Spleen (tissue), 11 donors: ENCODE results near the gene BSN. TPM values are rescaled to one million over a fixed set of nuclear protein-coding genes. Genes with fewer than 3 reads are reported as not detected.

Experiments used
- DNase-seq: peaks from one replicate; pipeline ENCODE4 v3.0.0-alpha.2; 2020
- H3K27ac ChIP-seq, 8 donors: fragments of 200-600 bp; sonication (generic) in 7 of 8; 1 replicate in 4 of 8; 2 replicates in 4 of 8; pipeline versions ENCODE4 v1.5.0 to v1.8.0; 2016 to 2021; ENCODE audit warnings: inconsistent platforms in 4 of 8, mild to moderate bottlenecking in 4 of 8, moderate library complexity in 1 of 8
- H3K27me3 ChIP-seq, 7 donors: fragments of 200-600 bp; sonication (generic) in 6 of 7; replicated peaks in 1 of 7; 1 replicate in 4 of 7; 2 replicates in 3 of 7; pipeline versions ENCODE4 v1.5.0 to v1.8.0; 2016 to 2021; ENCODE audit warnings: inconsistent platforms in 3 of 7, mild to moderate bottlenecking in 1 of 7
- H3K36me3 ChIP-seq, 6 donors: fragments of 200-600 bp; sonication (generic) in 5 of 6; 1 replicate in 4 of 6; 2 replicates in 2 of 6; pipeline versions ENCODE4 v1.5.0 to v1.8.0; 2016 to 2021; ENCODE audit warnings: inconsistent platforms in 2 of 6
- H3K4me1 ChIP-seq, 6 donors: fragments of 200-600 bp; sonication (generic) in 5 of 6; 1 replicate in 3 of 6; 2 replicates in 3 of 6; pipeline versions ENCODE4 v1.5.0 to v1.8.0; 2016 to 2021; ENCODE audit warnings: inconsistent platforms in 3 of 6
- H3K4me3 ChIP-seq, 8 donors: fragments of 200-600 bp; sonication (generic) in 7 of 8; 1 replicate in 4 of 8; 2 replicates in 4 of 8; pipeline versions ENCODE4 v1.5.0 to v1.8.0; 2016 to 2021; ENCODE audit warnings: inconsistent platforms in 4 of 8, mild to moderate bottlenecking in 4 of 8, moderate library complexity in 2 of 8
- H3K9me3 ChIP-seq, 8 donors: fragments of 200-600 bp; sonication (generic) in 7 of 8; 1 replicate in 4 of 8; 2 replicates in 4 of 8; pipeline versions ENCODE4 v1.5.0 to v1.8.0; 2016 to 2021; ENCODE audit warnings: inconsistent platforms in 4 of 8
- POLR2A ChIP-seq, 3 donors: fragments of 450-650 bp; IDR thresholded peaks; one replicate each; pipeline ENCODE4 v1.5.1; 2017; ENCODE audit warnings: antibody characterized with exemption in 3 of 3, mild to moderate bottlenecking in 1 of 3
- POLR2AphosphoS5 ChIP-seq, 3 donors: sonication (generic); formaldehyde crosslinking; IDR thresholded peaks; one replicate each; pipeline ENCODE4 v1.5.1; 2017; ENCODE audit warnings: antibody characterized with exemption in 3 of 3
- WGBS, 5 donors: extraction: QIAGEN DNeasy Blood & Tissue Kit in 3 of 5; methylation state at CpG; one replicate each; pipeline versions ENCODE4 v1.1.5 to v1.1.7; 2013 to 2018; 5-methylcytosine and 5-hydroxymethylcytosine counted together
- intact Hi-C: fragments of 100-400 bp; cut with DNase I; formaldehyde crosslinking; loops from one replicate; pipeline ENCODE4 v1.15.0; 2023; ENCODE audit warnings: low total_unique reads
- polyA plus RNA-seq, 3 donors: library from polyadenylated mRNA; stranded (reverse); fragments of 200-250 nt; gene quantifications; one replicate each; pipeline ENCODE4 v1.2.1, GENCODE V29; 2013
- total RNA-seq, 7 donors: library from RNA; depleted of rRNA in 3 of 7; stranded (reverse); fragments of >200 nt in 3 of 7; fragmentation: NEBNext Ultra II Directional in 4 of 7; extraction: Animal tissue kit (Norgen Biotek cat#: 25700) in 4 of 7; gene quantifications; one replicate each; pipeline versions ENCODE4 v1.1.0 to v1.2.1, GENCODE V29; 2016 to 2021
- TF ChIP-seq, protein P1 (sequence below), 11 experiments: fragments of 200-600 bp in 7 of 11; fragments of 450-650 bp in 4 of 11; sonication (generic) in 4 of 11; IDR thresholded peaks in 8 of 11; conservative IDR thresholded peaks in 3 of 11; 1 replicate in 7 of 11; 2 replicates in 4 of 11; pipeline versions ENCODE4 v1.4.0 to v1.8.0; 2016 to 2021; ENCODE audit warnings: antibody characterized with exemption in 11 of 11, inconsistent platforms in 4 of 11, mild to moderate bottlenecking in 1 of 11
- donor health status: healthy with polysubstance abuse.
- donor health status: DM: no; HTN: no; CAD: no; lungs with moderate emphysema.
- donor health status: DM: no; HTN: no; CAD: no.
- donor health status: Bipolar disorder and iron deficiency.
- donor health status: healthy.
- donor health status: DM: no; HTN: no; CAD: no.
- donor health status: DM: yes; HTN: yes; CAD: no.

BSN gene
- total and polyA plus RNA-seq, 10 donors = 0.02 to 1.1 (median 0.36) TPM

DNA sequence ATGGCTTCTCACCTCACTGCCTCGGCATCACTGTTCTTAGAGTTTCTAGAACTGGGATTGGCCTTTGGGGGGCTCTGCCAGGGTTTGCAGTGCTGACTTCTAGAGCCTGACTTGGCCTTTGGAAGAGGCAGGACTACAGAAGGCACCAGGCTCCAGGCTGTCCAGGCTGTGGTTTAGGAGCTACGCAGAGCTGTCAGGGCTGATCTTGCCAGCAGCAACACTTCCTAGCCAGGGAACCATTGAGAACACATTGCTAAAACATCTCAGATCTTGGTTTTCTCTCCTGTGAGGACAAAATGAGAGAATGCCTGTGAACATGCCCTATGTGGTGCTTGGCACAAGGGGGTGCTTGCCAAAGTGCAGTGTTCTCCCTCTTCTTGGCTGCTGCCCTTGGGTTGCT lies 85.3 kb downstream of the BSN start:
- Histone ChIP-seq H3K36me3 (no peaks in the 10 kb centered on the region), H3K27me3 (no peaks in the 10 kb centered on the region), H3K27ac (no peak overlapping the region), H3K4me1 (no peaks in the 10 kb centered on the region), H3K4me3 (no peak overlapping the region), H3K9me3 (no peaks in the 10 kb centered on the region)
- DNase-seq = no peak
- TF ChIP-seq, protein P1, sequence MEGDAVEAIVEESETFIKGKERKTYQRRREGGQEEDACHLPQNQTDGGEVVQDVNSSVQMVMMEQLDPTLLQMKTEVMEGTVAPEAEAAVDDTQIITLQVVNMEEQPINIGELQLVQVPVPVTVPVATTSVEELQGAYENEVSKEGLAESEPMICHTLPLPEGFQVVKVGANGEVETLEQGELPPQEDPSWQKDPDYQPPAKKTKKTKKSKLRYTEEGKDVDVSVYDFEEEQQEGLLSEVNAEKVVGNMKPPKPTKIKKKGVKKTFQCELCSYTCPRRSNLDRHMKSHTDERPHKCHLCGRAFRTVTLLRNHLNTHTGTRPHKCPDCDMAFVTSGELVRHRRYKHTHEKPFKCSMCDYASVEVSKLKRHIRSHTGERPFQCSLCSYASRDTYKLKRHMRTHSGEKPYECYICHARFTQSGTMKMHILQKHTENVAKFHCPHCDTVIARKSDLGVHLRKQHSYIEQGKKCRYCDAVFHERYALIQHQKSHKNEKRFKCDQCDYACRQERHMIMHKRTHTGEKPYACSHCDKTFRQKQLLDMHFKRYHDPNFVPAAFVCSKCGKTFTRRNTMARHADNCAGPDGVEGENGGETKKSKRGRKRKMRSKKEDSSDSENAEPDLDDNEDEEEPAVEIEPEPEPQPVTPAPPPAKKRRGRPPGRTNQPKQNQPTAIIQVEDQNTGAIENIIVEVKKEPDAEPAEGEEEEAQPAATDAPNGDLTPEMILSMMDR (IDR thresholded peaks at IDR 0.05 in 8 of 11, conservative IDR thresholded peaks at IDR 0.05 in 3 of 11) = no peak
- TF ChIP-seq POLR2A (IDR thresholded peaks at IDR 0.05) (no peak), POLR2AphosphoS5 (IDR thresholded peaks at IDR 0.05) (no peak)
- intact Hi-C loops = no loop called here
- 78 to 92% (median 85%) methylated on average over 1 to 2 of the region's 2 CpGs for WGBS, 5 donors

GRCh38 chr3:49641292-49641691 lies 87.0 kb downstream of the BSN start:
- 67 to 84% (median 72%) methylated on average over 7 of the region's 7 CpGs for WGBS, 5 donors
- intact Hi-C loops = no loop called here
- no peak overlapping the region for H3K27ac ChIP-seq

DNA sequence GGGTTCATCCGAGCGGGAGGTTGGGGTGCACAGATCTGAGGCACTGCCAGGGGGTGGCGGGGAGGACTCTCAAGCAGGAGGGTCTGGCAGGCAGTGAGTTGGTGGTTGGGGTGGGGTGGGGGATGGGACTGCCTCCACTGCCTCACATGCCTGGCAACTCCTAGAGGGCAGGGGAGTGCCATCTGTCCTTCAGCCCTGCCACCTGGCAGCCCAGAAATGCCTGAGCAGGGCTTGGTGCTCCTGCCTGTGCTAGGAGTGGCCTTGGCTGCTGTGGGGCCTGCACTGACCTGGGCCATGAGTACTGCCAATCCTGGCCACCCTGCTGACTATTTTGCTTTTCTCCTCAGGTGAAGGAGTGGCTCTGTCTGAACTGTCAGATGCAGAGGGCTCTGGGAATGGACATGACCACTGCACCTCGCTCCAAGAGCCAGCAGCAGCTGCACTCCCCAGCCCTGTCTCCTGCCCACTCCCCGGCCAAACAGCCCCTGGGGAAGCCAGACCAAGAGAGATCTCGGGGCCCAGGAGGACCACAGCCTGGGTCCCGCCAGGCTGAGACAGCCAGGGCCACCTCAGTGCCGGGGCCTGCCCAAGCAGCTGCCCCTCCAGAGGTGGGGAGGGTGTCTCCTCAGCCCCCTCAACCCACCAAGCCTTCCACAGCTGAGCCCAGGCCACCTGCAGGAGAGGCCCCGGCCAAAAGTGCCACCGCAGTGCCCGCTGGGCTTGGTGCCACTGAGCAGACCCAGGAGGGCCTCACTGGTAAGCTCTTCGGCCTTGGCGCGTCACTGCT lies 87.8 kb downstream of the BSN start:
- Histone ChIP-seq H3K4me1 (no peaks in the 10 kb centered on the region), H3K4me3 (no peak overlapping the region), H3K27me3 (no peaks in the 10 kb centered on the region), H3K27ac (no peak overlapping the region), H3K9me3 (no peaks in the 10 kb centered on the region), H3K36me3 (no peaks in the 10 kb centered on the region)
- DNase-seq = peak; percentile 63
- TF ChIP-seq, protein P1 (IDR thresholded peaks at IDR 0.05 in 8 of 11, conservative IDR thresholded peaks at IDR 0.05 in 3 of 11) = no peak
- TF ChIP-seq POLR2A (IDR thresholded peaks at IDR 0.05) = no peak
- no peak for TF ChIP-seq POLR2AphosphoS5 (IDR thresholded peaks at IDR 0.05)
- intact Hi-C loops = no loop called here
- 89 to 95% (median 91%) methylated on average over 6 to 14 of the region's 14 CpGs for WGBS, 5 donors

More at GRCh38 chr3:49641292-49641691, 87.0 kb downstream of the BSN start:
- no peaks in the 10 kb centered on the region for H3K36me3 ChIP-seq
- H3K27me3 ChIP-seq = no peaks in the 10 kb centered on the region
- DNase-seq = no peak
- no peaks in the 10 kb centered on the region for H3K9me3 ChIP-seq
- H3K4me1 ChIP-seq = no peaks in the 10 kb centered on the region
- no peak overlapping the region for H3K4me3 ChIP-seq
- TF ChIP-seq POLR2A (IDR thresholded peaks at IDR 0.05) (no peak), POLR2AphosphoS5 (IDR thresholded peaks at IDR 0.05) (no peak)
- TF ChIP-seq, protein P1 (IDR thresholded peaks at IDR 0.05 in 8 of 11, conservative IDR thresholded peaks at IDR 0.05 in 3 of 11) = no peak

GRCh38 chr3:49642708-49643145 lies 88.5 kb downstream of the BSN start:
- peak; percentile 50 for DNase-seq
- no peak overlapping the region for H3K27ac ChIP-seq
- intact Hi-C loops = no loop called here
- WGBS, 5 donors = 58 to 94% (median 89%) methylated on average over 3 to 9 of the region's 9 CpGs
- no peaks in the 10 kb centered on the region for H3K27me3 ChIP-seq
- H3K9me3 ChIP-seq = no peaks in the 10 kb centered on the region
- H3K4me3 ChIP-seq = no peak overlapping the region
- H3K36me3 ChIP-seq = no peaks in the 10 kb centered on the region
- no peaks in the 10 kb centered on the region for H3K4me1 ChIP-seq
- TF ChIP-seq, protein P1 (IDR thresholded peaks at IDR 0.05 in 8 of 11, conservative IDR thresholded peaks at IDR 0.05 in 3 of 11) = no peak
- TF ChIP-seq POLR2AphosphoS5 (IDR thresholded peaks at IDR 0.05) (no peak), POLR2A (IDR thresholded peaks at IDR 0.05) (no peak)
